ENCODE measurements around the gene CKAP5.

GRCh38 chr11:46723359-46723680, 122.8 kb downstream of the CKAP5 start:
- TF ChIP-seq CTCF (IDR thresholded peaks at IDR 0.05; ENCODE audit: low read depth, low read length, poor library complexity, severe bottlenecking) (no peak), EZH2phosphoT487 (IDR thresholded peaks at IDR 0.05; ENCODE audit: borderline replicate concordance, low read length) (no peak)

Measured in DOHH2 (cell line).